KMS-11 (cell line): ENCODE results near the gene TENM3.

Source experiments
- H2AFZ ChIP-seq: fragments of 200-600 bp; sonication (generic); 2 replicates; pipeline ENCODE4 v1.6.1; 2016; ENCODE audit warnings: antibody characterized with exemption, mixed run types, low read depth
- H3K27ac ChIP-seq: fragments of 200-600 bp; sonication (generic); 2 replicates; pipeline ENCODE4 v1.6.1; 2016; ENCODE audit warnings: mild to moderate bottlenecking, mixed run types
- H3K27me3 ChIP-seq: fragments of 200-600 bp; sonication (generic); 2 replicates; pipeline ENCODE4 v1.6.1; 2017; ENCODE audit warnings: mild to moderate bottlenecking, low read depth, mixed run types, moderate library complexity; ENCODE audit not compliant: insufficient read depth
- H3K36me3 ChIP-seq: fragments of 200-600 bp; sonication (generic); 2 replicates; pipeline ENCODE4 v1.6.1; 2017; ENCODE audit warnings: mild to moderate bottlenecking, mixed run types; ENCODE audit not compliant: insufficient read depth
- H3K4me1 ChIP-seq: fragments of 200-600 bp; sonication (generic); 2 replicates; pipeline ENCODE4 v1.6.1; 2016; ENCODE audit warnings: mild to moderate bottlenecking, low read depth, mixed run types; ENCODE audit not compliant: poor library complexity, severe bottlenecking
- H3K4me2 ChIP-seq: fragments of 200-600 bp; sonication (generic); 2 replicates; pipeline ENCODE4 v1.7.0; 2016; ENCODE audit warnings: mild to moderate bottlenecking, mixed run types
- H3K4me3 ChIP-seq: fragments of 200-600 bp; sonication (generic); IDR thresholded peaks from 2 replicates; pipeline ENCODE4 v1.6.1; 2017; ENCODE audit warnings: low read depth, low read length, mixed read lengths; ENCODE audit not compliant: insufficient read depth
- H3K79me2 ChIP-seq: fragments of 200-600 bp; sonication (generic); 2 replicates; pipeline ENCODE4 v1.6.1; 2016; ENCODE audit warnings: low read depth, mixed run types; ENCODE audit not compliant: insufficient read depth
- H3K9ac ChIP-seq: fragments of 200-600 bp; sonication (generic); 2 replicates; pipeline ENCODE4 v1.6.1; 2016; ENCODE audit warnings: mild to moderate bottlenecking, mixed run types
- H4K20me1 ChIP-seq: fragments of 200-600 bp; sonication (generic); 2 replicates; pipeline ENCODE4 v1.6.1; 2016; ENCODE audit warnings: mild to moderate bottlenecking, mixed run types; ENCODE audit not compliant: insufficient read depth
- TF ChIP-seq, protein P1 (sequence below): fragments of 200-600 bp; sonication (generic); conservative IDR thresholded peaks from 2 replicates; pipeline ENCODE4 v1.6.1; 2017; ENCODE audit warnings: low read depth, mild to moderate bottlenecking, antibody characterized with exemption, low read length, moderate library complexity, mixed read lengths

TENM3 gene

DNA sequence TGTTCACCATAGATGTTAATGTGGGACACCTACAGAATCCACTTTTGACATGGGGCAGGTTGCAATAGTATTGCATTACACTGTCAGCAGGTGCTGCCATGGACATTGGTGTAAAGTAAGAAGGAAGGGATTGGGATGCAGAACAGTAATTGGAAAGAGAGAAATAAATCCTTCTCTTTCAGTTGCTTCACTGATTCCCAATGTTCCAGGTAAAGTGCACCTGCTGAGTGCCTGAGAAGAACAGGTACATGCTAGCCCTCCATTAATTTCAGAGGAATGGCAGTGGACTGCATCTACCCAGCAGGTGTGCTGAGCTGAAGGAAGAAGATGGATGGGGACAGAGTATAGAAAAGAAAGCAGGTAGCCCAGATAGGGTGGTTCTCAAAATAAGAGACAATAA lies 248.5 kb downstream of the TENM3 start:
- no peak overlapping the region for H3K4me3 ChIP-seq
- TF ChIP-seq, protein P1, sequence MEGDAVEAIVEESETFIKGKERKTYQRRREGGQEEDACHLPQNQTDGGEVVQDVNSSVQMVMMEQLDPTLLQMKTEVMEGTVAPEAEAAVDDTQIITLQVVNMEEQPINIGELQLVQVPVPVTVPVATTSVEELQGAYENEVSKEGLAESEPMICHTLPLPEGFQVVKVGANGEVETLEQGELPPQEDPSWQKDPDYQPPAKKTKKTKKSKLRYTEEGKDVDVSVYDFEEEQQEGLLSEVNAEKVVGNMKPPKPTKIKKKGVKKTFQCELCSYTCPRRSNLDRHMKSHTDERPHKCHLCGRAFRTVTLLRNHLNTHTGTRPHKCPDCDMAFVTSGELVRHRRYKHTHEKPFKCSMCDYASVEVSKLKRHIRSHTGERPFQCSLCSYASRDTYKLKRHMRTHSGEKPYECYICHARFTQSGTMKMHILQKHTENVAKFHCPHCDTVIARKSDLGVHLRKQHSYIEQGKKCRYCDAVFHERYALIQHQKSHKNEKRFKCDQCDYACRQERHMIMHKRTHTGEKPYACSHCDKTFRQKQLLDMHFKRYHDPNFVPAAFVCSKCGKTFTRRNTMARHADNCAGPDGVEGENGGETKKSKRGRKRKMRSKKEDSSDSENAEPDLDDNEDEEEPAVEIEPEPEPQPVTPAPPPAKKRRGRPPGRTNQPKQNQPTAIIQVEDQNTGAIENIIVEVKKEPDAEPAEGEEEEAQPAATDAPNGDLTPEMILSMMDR, result no peak
- H3K27me3 ChIP-seq, result no peaks in the 10 kb centered on the region
- H4K20me1 ChIP-seq, result no peaks in the 10 kb centered on the region
- H3K9ac ChIP-seq, result no peak overlapping the region
- H3K4me1 ChIP-seq, result peaks cover 60% of the 10 kb centered on the region
- H2AFZ ChIP-seq, result no peak overlapping the region
- H3K27ac ChIP-seq, result peak overlapping the region; percentile 69; the same call in 1 of the 2 replicates
- peak overlapping the region; percentile 88 for H3K4me2 ChIP-seq
- H3K36me3 ChIP-seq, result no peaks in the 10 kb centered on the region
- no peaks in the 10 kb centered on the region; the same call in 1 of the 2 replicates for H3K79me2 ChIP-seq

DNA sequence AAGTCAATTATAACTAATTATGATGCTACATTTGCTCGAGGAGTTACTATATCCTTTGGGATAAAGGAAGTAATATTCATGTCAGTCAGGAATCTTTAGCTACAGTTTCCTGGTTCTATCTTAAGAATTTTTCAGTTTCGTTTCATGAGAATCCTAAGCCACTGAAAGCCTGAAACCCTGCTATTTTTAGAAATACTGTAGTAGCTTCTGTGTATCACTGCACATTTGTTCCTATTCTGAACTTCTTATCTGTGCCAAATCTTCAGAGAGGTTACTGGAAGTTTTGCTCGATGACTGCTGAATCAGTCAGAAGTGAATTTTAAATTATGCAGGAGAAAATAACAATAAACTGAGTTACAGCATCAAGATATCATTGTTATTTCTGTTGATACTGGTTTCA lies 249.2 kb downstream of the TENM3 start:
- Histone ChIP-seq H3K9ac (no peak overlapping the region; the same call in 1 of the 2 replicates), H3K4me2 (peak overlapping the region; percentile 88), H3K27me3 (no peaks in the 10 kb centered on the region), H4K20me1 (no peaks in the 10 kb centered on the region), H3K79me2 (no peaks in the 10 kb centered on the region; the same call in 1 of the 2 replicates), H2AFZ (no peak overlapping the region), H3K27ac (peak overlapping the region; percentile 69), H3K4me1 (peaks cover 63% of the 10 kb centered on the region), H3K36me3 (no peaks in the 10 kb centered on the region), H3K4me3 (no peak overlapping the region)
- TF ChIP-seq, protein P1, result no peak

DNA sequence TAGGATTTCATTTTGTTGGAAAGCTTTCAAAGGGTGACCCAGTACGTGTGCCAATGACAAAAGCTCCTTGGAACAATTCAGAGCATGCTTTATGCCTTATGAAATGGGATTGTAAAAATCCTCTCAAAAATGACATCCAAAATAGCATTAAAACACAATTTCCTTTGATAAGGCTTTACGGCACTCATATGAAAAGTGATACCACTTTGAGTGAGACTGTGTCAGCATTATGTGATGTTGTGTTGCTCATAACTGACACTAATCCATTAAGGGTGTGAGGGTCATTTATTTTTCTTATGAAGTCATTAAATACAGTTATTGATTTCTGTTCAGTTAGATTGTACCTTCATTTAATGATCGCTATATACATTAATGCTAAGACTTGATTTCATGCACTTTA lies 250.2 kb downstream of the TENM3 start:
- Histone ChIP-seq H3K27ac (peak overlapping the region; percentile 69), H3K36me3 (no peaks in the 10 kb centered on the region), H4K20me1 (no peaks in the 10 kb centered on the region), H3K4me1 (peaks cover 68% of the 10 kb centered on the region), H3K9ac (peak overlapping the region; percentile 32; the same call in 1 of the 2 replicates), H3K4me2 (peak overlapping the region; percentile 88), H3K4me3 (no peak overlapping the region), H3K79me2 (no peaks in the 10 kb centered on the region; the same call in 1 of the 2 replicates), H2AFZ (no peak overlapping the region), H3K27me3 (no peaks in the 10 kb centered on the region)
- TF ChIP-seq, protein P1, result no peak

DNA sequence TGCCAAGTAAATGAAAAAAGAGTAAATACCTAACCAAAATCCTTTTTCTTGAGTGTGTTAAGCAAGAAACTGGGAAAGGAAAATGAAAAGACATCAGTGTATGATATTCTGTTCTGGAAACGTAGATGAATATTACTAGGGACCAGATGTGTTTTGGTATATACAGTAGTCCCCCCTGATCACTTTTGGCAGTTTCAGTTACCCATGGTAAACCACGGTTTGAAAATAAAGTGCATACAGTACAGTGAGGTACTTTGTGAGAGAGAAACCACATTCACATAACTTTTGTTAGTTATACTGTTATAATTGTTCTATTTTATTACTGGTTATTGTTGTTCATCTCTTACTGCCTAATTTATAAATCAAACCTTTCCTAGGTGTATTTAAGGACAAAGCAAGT lies 250.9 kb downstream of the TENM3 start:
- H4K20me1 ChIP-seq, result no peaks in the 10 kb centered on the region
- H3K4me1 ChIP-seq, result peaks cover 68% of the 10 kb centered on the region
- no peak overlapping the region for H2AFZ ChIP-seq
- H3K4me2 ChIP-seq, result peak overlapping the region; percentile 88
- no peaks in the 10 kb centered on the region for H3K27me3 ChIP-seq
- H3K4me3 ChIP-seq, result no peak overlapping the region
- H3K36me3 ChIP-seq, result no peaks in the 10 kb centered on the region
- peak overlapping the region; percentile 69 for H3K27ac ChIP-seq
- TF ChIP-seq, protein P1, result no peak
- H3K79me2 ChIP-seq, result no peaks in the 10 kb centered on the region; the same call in 1 of the 2 replicates
- H3K9ac ChIP-seq, result no peak overlapping the region
